ENCODE results near the gene EIF2A.

Gene EIF2A

DNA sequence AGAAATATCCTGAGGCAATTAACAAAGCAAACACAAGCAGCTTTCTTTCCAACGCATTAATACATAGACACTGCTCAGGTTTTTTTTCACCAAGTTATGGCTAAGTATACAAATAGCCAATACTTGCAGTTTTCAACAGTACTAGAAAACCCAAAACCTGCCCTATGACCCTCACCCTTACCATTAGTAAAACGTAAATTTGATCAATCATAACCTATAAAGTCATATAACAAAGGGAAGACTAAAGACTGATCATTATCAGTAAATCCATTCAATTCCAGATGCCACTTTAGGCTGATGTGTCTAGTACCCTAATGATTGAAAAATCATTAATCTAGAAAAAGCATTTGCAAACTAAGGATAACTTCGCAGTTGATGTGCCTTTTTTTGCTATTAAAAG is 3.5 kb upstream of the EIF2A start:
- in situ Hi-C loops (cut with MboI; ENCODE audit: low sequenced_read_pairs): no loop called here

DNA sequence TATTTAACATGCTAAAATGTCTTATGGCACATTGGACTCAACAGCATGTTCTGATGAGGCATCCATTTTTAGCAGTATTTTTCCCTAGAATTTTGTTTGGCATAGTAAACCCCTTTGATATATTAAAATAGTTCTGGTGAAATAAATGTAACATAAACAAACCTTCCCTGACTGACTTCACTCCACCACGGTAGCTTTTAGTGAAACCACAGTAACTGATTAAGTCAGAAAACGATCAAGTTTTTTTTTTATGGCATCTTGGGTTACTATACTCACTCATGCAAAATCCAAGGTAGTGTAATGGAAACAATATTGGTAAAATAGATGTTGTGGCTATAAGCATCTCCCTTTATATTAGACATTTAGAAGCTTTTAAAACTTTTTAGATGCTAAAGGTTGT is 3.1 kb upstream of the EIF2A start:
- in situ Hi-C loops (cut with MboI; ENCODE audit: low sequenced_read_pairs): no loop called here

DNA sequence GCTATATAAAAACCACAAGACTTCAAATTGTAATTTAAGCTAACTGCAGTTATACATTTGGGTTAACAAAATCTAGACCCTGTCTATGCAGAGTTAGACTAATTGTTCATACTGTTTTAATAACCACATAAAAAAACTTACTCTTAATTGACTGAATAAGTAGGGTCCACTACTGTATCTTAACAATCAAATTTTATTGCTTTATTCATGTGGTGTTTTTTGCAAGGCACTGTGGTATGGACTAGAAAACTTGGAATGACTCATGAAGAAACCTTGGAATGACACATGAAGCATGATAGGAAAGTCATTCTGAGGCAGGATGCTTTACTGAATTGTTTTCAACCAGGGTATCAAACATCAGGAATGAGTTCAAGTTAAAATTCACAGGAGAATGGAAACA is 2.5 kb upstream of the EIF2A start:
- in situ Hi-C loops (cut with MboI; ENCODE audit: low sequenced_read_pairs): no loop called here

DNA sequence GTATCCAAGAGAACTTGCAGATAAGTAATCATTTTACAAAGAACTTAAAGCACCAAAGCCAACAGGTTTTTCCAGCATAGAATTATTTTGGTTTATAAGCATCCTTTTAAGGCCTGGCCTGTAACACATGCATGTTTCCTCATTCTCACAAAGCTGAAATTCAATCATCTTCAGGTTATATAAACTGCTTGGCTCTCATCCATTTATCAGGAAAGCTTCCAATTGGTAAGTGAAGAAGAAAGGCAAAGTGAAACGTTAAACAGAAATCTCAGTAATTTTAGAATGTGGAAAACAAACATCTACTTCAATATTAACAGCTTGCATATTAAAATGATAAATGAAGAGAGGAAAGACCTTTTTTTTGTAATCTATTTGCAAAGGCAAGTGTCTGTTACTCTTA is 1.9 kb upstream of the EIF2A start:
- in situ Hi-C loops (cut with MboI; ENCODE audit: low sequenced_read_pairs): no loop called here

DNA sequence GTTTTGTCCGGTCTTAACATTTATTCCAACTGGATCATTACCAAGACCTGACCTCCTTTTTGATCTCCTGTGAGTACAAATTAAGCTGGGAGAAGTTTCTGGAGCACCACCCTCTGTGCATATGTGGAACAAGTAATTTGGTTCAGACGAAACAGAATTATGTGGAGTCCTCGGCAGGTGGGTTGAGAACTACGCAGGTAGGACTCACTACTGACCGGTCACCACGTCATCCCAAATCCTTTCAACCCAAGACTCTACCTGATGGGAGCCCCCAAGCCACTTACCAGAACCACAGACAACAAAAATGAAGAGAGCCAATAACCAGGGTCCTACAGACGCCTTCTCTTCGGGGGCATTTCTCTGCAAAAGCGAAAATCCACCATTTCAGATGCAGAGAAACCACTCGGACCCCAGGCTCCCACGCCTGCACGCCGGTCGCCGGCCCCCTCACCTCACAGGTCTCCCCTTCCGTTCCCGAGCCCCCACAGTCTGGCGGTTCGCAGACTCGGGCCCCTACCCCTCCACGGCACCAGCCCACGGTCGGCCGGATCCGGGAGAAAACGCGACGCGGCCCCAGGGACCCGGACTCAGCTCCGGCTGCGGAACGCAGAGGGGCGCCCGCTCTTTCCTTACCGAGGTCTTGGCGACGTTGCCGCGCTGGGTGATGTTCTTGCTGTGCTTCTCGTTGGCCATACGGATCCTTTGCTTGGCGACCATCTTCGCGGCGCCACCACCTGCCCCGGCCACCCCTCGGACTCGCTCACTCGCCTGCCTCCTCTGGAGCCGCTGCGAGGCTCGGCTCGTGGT is 965 bp upstream of the EIF2A start:
- in situ Hi-C loops (cut with MboI; ENCODE audit: low sequenced_read_pairs): no loop called here

DNA sequence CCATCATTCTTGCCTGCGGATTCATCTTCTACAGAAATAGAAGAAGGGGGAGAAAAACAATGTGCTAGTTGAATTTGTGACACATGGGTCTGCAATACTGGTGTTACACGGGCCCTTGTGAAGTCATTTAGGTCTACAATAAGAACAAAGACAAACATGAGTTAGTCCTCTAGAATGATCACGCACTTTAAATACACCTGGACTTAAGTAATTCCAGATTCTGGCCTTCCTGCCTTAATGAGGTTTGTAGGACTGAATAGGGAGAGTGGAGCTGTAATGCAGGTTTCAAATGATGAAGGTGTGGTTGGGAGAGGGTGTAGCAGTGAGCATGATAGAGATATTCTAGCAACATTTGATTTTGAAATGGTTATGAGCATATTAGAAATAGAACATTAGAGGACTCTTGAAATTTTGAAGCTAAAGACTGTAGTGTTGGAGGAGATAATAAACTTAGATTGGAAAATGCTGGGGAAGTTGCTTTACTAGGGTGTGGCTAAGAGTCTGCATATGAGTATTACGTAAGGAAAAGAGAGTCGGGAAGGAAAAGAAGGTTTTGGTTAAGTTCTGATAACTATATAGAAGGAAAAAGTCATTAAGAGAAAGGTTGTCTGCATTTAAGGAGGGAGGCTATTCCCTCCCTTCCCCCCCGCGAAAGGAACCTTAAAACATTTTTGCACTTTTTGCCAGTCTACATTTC is 606 bp downstream of the EIF2A start:
- in situ Hi-C loops (cut with MboI; ENCODE audit: low sequenced_read_pairs): no loop called here

DNA sequence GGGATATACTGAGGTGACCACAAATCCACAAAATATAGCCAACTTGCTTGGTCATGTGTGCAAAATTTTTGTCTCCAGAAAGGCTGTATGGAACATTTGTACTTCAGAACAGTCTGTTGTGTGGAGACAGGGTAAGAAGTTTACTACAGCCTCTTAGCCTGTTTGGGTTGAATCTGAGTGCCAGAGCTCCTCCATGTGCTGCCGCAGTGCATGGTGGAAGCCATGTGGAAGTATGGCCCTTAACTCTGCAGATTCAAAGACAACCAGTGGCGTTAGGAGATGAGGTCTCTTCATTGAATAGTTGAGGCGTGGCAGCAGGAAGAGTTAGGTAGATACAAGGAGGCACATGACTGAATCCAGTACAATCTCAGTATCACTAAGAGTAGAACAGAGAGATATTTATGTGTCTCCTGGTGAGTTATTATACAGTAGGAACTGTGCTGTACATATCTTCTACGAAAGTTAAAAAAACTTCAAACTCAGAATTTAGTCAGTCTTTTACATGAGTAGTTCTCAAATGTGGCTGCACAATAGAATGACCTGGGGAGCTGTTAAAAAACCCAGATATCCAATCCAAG is 9.4 kb downstream of the EIF2A start:
- in situ Hi-C loops (cut with MboI; ENCODE audit: low sequenced_read_pairs): no loop called here

DNA sequence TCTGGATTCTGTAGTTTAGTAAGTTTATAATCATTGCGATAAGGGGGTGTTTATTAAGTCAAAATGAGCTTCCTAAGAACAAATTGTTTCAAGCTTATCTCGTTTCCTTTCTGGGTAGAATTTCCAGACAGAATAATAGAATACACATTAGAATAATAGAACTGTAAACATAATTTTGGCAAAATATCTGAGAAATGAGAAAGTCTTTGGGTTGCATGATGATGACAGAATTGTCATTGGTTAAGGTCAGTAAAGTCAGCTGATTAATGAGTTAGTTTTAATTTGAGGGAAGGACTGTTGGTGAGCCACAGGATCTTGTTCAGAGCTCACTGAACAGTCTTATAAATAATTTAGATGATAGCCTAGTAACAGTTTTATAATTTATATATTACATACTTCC is 10.2 kb downstream of the EIF2A start:
- in situ Hi-C loops (cut with MboI; ENCODE audit: low sequenced_read_pairs): no loop called here

DNA sequence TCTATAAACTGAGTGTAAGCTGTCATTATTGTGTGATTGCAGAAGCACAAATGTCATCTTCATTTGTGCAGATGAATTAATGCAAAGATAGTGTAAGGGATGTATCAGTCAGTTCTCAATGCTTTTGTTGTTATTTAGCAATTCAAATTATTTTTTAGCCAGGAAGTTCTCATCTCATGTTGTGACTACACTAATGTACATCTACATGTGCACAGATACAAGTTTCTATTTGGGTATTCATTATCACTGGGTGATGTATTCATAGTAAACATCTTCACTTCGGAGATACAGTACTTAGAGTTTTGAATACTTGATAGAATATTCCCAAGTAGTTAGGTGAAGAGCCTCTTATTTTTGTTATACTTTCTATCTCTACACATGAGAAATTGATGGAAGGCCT is 11.1 kb downstream of the EIF2A start:
- in situ Hi-C loops (cut with MboI; ENCODE audit: low sequenced_read_pairs): no loop called here

DNA sequence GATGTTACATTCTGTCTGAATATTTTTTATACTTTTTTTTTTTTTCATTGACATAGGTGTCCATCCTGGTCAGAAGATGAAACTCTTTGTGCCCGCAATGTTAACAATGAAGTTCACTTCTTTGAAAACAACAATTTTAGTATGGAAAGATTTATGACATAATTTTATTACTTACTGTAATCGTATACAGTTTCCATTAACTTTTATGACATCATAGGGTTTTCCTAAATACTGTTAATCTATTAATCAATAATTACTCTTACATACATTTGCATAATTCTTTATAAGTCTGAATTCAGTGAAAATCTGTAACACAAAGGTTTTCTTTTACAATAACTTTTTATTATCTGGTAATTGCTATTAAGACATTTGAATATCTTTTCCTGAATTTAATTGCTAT is 17.7 kb downstream of the EIF2A start:
- in situ Hi-C loops (cut with MboI; ENCODE audit: low sequenced_read_pairs): no loop called here

DNA sequence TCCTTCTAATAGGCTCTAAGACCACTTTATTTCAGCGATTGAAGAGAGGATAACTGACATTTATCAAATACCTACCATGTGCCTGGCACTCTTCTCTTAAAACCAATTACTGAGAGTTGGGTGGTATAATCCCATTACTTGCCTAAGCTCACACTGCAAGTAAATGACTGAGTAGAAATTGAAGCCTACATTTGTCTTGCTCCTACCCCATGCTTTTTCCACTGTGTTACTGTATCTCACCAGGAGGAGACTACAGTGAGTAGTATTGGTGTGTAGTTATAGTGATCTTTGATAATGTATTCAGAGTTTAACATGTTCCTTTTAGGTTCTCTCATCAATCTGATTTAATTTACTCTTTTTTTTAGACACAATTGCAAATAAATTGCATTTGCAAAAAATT is 20.7 kb downstream of the EIF2A start:
- in situ Hi-C loops (cut with MboI; ENCODE audit: low sequenced_read_pairs): no loop called here

DNA sequence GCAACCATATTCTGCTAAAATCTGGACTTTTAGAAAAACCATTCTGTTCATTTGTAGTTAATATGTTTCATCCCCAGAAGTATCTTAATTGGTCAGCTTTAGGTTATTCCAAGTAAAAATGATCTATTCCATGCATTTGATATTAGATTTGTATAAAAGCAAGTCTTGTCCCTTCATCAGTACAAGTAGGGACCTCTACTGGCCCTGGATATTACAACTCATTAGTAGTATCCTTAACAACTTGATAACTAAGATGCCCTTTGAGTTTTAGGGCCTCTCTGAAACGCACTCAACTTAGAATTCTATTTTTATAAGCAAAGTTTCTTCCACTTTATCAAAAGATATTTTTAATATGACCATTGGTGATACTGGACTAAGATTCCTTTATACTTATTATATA is 31.3 kb downstream of the EIF2A start:
- in situ Hi-C loops (cut with MboI; ENCODE audit: low sequenced_read_pairs): no loop called here

DNA sequence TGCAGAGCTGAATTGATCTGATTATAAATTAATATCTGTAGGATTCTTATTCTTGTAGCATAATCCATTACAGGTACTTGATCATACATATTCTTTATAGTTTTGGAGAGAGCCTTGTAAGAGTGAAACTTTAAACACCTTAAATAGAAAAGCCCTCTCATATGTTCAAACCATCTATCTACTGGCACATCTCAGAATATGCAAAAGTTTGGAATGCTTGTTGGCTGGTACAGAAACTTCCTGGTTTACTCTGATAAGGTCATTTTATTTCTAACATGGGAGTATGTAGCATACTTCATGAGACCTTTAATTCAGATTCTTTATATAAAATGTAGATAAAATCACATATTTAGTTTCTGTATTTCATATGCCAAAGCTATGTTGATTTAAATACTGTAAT is 34.6 kb downstream of the EIF2A start:
- in situ Hi-C loops (cut with MboI; ENCODE audit: low sequenced_read_pairs): no loop called here

DNA sequence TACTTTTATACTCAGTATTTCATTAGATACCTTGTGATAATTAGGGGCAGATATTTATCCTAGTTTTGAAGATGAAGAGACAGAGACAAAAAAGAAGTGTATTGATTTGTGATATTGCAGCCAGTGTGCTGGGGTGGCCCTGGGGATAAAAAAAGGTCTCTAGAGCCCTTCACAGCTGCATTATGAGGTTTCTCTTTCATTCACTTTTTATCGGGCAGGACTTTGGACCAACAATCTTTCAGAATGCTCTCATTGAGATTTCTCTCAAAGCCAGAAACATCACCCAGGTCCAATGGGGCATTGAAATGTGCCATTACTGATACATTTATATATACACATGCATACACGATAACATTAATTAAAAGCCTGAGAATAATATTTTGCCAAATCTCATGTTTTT is 36.0 kb downstream of the EIF2A start:
- in situ Hi-C loops (cut with MboI; ENCODE audit: low sequenced_read_pairs): no loop called here

DNA sequence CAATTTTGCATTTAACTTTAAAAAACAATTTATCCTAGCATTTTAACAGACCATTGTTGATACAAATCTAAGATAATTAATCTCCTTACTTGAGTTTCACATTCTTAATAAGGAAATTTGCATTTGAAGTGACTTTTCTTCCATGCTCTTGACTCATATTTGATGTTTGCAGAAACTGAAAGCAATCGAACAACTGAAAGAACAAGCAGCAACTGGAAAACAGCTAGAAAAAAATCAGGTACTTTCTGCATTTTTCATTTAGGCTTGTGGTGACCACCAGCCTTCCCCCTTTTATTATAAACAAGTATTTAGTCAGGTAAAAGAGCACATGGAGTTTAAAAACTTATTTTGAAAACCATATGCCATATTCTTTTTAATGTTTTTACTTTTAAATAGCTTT is 36.4 kb downstream of the EIF2A start:
- in situ Hi-C loops (cut with MboI; ENCODE audit: low sequenced_read_pairs): no loop called here

DNA sequence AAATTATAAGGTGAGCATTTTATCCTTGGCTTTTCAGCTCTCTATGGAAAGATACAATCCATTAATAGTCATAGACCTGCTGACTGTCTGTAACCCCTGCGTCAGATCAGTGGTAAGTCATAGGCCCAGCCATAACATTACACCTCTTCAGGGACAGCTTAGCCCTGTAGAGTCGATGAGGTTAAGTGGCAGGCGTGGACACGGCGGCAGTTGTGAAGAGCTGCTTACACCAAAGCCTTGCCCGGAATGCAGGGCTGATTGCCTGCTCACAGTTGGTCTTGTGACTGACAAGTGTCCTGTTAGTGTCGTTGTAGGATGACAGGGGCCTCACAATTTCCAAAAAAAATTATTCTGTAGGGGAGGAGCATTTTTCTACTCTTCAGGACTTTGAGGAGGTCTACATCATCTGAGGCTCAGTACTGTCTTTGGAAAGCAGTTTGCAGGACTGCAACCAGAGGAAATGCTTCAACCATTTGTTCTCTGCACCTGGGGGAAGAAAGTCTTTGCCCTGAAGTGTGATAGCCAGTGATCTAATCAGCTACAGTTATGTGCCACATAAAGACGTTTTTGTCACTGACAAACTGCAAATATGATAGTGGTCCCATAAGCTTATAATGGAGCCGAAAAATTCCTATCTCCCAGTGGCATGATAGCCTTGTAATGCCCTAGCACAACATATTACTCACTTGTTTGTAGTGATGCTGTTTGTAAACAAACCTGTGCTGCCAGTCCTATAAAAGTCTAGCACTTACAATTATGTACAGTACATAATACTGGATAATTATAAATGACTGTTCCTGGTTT is 41.6 kb downstream of the EIF2A start:
- in situ Hi-C loops (cut with MboI; ENCODE audit: low sequenced_read_pairs): no loop called here

DNA sequence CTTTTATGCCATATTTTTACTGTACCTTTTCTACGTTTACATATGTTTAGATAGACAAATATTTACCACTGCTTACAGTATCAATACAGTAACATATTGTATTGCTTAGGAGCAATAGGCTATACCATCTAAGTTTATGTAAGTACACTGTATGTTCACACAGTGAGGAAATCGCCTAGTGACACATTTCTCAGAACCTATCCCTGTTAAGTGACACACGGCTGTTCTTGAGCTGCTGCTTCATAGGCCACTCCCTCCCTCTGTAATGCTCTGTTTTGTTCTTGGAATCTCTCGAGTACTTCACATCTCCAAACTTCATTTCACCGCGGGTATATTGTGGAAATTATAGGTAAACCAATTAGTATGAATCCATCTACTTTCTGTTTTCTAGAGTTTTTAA is 43.2 kb downstream of the EIF2A start:
- in situ Hi-C loops (cut with MboI; ENCODE audit: low sequenced_read_pairs): no loop called here

DNA sequence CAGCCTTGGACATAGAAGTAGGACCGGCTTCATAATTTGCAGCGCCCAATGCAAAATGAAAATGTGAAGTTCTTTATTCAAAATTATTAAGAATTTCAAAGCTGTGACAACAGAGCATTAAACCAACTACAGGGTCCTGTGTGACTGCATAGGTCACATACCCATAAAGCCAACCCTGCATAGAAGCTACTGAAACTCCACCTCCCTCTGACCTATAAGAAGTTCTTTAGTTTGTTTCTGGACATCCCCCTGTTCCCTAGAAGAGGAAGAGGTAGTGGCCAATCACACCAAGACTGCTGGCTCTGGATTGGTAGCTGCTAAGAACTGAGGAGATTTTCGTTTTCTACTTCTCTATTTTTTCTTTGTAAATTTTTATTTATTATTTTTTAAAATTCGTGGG is 47.6 kb downstream of the EIF2A start:
- in situ Hi-C loops (cut with MboI; ENCODE audit: low sequenced_read_pairs): no loop called here

DNA sequence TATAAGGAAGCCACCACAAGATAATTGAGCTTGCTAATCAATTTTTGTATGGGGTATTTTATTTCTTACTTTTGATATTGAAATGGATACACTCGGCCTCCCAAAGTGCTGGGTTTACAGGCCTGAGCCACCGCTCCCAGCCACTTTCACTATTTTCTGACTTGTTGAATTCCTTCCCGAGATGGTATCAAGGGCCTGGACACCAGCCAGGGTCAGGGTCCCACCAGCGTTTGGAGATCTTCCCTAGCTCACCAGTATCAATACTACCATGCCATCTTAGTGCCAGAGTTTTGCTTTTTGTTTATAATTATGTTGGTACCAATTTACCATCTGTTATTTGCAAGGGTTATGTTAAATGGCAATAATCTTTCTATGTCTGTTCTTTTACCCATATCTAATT is 51.1 kb downstream of the EIF2A start:
- in situ Hi-C loops (cut with MboI; ENCODE audit: low sequenced_read_pairs): no loop called here

DNA sequence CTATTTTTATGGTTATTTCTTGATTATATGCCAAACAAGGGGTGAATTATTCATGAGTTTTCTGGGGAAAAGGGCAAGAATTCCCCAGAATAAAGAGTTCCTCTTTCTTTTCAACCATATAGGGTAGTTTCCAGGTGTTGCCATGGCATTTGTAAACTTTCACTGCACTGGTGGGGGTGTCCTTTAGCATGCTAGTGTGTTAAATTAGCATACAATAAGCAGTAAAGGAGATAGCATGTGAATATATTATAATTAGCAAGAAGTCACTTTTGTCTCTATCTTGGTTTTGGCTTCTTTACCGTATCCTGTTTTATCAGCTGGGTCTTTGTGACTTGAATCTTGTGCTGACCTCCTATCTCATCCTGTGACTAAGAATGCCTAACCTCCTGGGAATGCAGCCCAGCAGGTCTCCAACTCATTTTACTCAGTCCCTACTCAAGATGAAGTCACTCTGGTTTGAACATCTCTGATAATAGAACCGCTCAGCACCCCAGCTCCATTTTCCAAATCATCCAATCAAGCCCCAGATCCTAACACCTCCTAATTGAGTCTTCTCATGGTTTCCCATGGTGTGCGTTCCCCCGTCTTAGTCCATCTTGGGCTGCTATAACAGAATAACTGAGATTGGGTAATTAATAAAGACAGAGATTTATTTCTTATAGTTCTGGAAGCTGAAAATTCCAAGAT is 53.2 kb downstream of the EIF2A start:
- in situ Hi-C loops (cut with MboI; ENCODE audit: low sequenced_read_pairs): no loop called here
